Esophagus squamous epithelium (tissue), 5 donors: Measurements from ENCODE around the gene TUBB2B. TPM values are rescaled to one million over a fixed set of nuclear protein-coding genes. Genes with fewer than 3 reads are reported as not detected.
"Not testable (repeated sequence)": the region's sequence is repeated elsewhere in the genome, so short reads cannot be mapped to it uniquely, and the experiment has no call there.

Source experiments
- DNase-seq: peaks from one replicate; lab custom pipeline; 2025; lab: John Stamatoyannopoulos, UW
- H3K27ac ChIP-seq, 4 donors: fragments of 200-600 bp; sonication (generic); one replicate each; pipeline ENCODE4 v1.5.1; 2016 to 2019; ENCODE audit warnings: mild to moderate bottlenecking in 1 of 4
- H3K27me3 ChIP-seq, 4 donors: fragments of 200-600 bp; sonication (generic); 1 replicate in 3 of 4; 2 replicates in 1 of 4; pipeline versions ENCODE4 v1.5.1 to v1.6.0; 2017 to 2021; ENCODE audit warnings: antibody characterized with exemption in 1 of 4
- H3K36me3 ChIP-seq, 3 donors: fragments of 200-600 bp; sonication (generic); one replicate each; pipeline ENCODE4 v1.5.1; 2016 to 2019
- H3K4me1 ChIP-seq, 3 donors: fragments of 200-600 bp; sonication (generic); one replicate each; pipeline ENCODE4 v1.5.1; 2017 to 2019
- H3K4me3 ChIP-seq, 4 donors: fragments of 200-600 bp; sonication (generic); 1 replicate in 3 of 4; 2 replicates in 1 of 4; pipeline ENCODE4 v1.5.1; 2016 to 2019; ENCODE audit warnings: mild to moderate bottlenecking in 2 of 4, moderate library complexity in 1 of 4
- H3K9me3 ChIP-seq, 3 donors: fragments of 200-600 bp; sonication (generic); one replicate each; pipeline ENCODE4 v1.5.1; 2016 to 2019
- CTCF ChIP-seq, 6 experiments: fragments of 450-650 bp in 4 of 6; fragments of 200-600 bp in 2 of 6; sonication (generic) in 2 of 6; IDR thresholded peaks; one replicate each; pipeline ENCODE4 v1.5.1; 2016 to 2019; ENCODE audit warnings: antibody characterized with exemption in 6 of 6, mild to moderate bottlenecking in 4 of 6, moderate library complexity in 4 of 6
- POLR2A ChIP-seq, 4 donors: fragments of 450-650 bp; IDR thresholded peaks; one replicate each; pipeline ENCODE4 v1.6.1; 2017; ENCODE audit warnings: antibody characterized with exemption in 4 of 4, mild to moderate bottlenecking in 4 of 4, moderate library complexity in 3 of 4
- WGBS, 2 donors: methylation state at CpG; one replicate each; pipeline ENCODE4 v1.1.5; 2018; 5-methylcytosine and 5-hydroxymethylcytosine counted together
- intact Hi-C: fragments of 100-400 bp; cut with DNase I; formaldehyde crosslinking; loops from one replicate; pipeline ENCODE4 v1.15.0; 2022
- total RNA-seq, 4 donors: library from RNA; depleted of rRNA; stranded (reverse); fragments of >200 nt; gene quantifications; one replicate each; pipeline ENCODE4 v1.1.0, GENCODE V29; 2016
- donor health status: DM: yes; HTN: yes; CAD: no.

Gene TUBB2B
- total RNA-seq, 4 donors from 2014 or later, result 1.6 to 5.0 (median 3.2) TPM

GRCh38 chr6:3193102-3193849 lies 34.2 kb downstream of the TUBB2B start:
- no peaks in the 10 kb centered on the region for H3K27me3 ChIP-seq
- 74 to 89% methylated on average over 10 to 23 of the region's 23 CpGs for WGBS, 2 donors
- peaks cover 0 to 6% (median 0%) of the 10 kb centered on the region in 3 donors for H3K4me1 ChIP-seq
- intact Hi-C loops, result no loop called here
- no peak for DNase-seq
- no peaks in the 10 kb centered on the region for H3K9me3 ChIP-seq
- TF ChIP-seq POLR2A (IDR thresholded peaks at IDR 0.05) (no peak), CTCF (IDR thresholded peaks at IDR 0.05) (no peak)
- no peaks in the 10 kb centered on the region for H3K36me3 ChIP-seq
- H3K27ac ChIP-seq, result no peak overlapping the region
- H3K4me3 ChIP-seq, result no peak overlapping the region

DNA sequence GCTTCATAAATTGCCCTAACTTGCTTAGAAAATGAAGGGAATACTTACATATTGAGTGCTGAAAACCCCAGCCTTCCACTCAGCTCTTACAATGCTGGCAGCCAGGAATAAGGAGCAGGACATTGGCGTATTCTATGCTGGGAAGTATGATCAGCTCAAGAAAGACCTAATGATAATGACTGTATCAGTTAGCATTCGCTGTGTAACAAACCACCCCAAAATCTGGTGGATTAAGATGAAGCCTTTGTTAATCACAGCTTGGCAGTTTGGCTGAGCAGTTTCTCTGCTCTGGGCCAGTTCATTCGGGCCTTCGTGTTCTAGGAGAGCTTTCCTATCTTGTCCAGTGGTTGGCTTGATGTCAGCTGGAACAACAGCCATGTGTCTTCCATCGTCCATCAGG lies 36.7 kb downstream of the TUBB2B start:
- no peak overlapping the region for H3K4me3 ChIP-seq
- no peak overlapping the region for H3K27ac ChIP-seq
- no peaks in the 10 kb centered on the region for H3K27me3 ChIP-seq
- intact Hi-C loops, result no loop called here
- H3K36me3 ChIP-seq, result no peaks in the 10 kb centered on the region
- peaks cover 0 to 6% (median 0%) of the 10 kb centered on the region in 3 donors for H3K4me1 ChIP-seq
- no peaks in the 10 kb centered on the region for H3K9me3 ChIP-seq
- TF ChIP-seq POLR2A (IDR thresholded peaks at IDR 0.05) (no peak), CTCF (IDR thresholded peaks at IDR 0.05) (no peak)
- DNase-seq, result no peak
- WGBS, 2 donors, result 88 to 91% methylated on average over 4 to 5 of the region's 5 CpGs

DNA sequence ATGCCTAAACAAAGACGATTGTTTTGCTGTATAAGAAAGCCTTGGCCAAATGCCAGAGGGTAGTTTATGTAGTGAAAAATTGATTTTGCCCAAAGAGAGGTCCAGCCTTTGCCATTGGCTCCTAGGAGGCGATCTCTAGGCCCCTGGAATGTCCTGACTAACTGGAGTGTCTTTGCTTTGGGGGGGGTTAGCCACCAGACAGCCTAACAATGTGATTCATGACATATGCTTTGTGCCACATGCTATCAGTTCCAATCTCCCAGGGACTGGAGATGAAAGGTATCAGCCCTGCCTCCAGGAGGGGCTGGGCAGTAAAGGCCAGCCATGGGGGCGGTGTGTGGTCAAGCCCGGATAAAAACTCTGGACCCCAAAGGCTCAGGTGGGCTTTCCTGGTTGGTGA lies 37.4 kb downstream of the TUBB2B start:
- 64 to 87% methylated on average over 2 to 4 of the region's 4 CpGs for WGBS, 2 donors
- Histone ChIP-seq H3K4me1 (peaks cover 0 to 6% (median 0%) of the 10 kb centered on the region in 3 donors), H3K27ac (no peak overlapping the region), H3K36me3 (no peaks in the 10 kb centered on the region), H3K4me3 (no peak overlapping the region), H3K9me3 (no peaks in the 10 kb centered on the region), H3K27me3 (no peaks in the 10 kb centered on the region)
- TF ChIP-seq POLR2A (IDR thresholded peaks at IDR 0.05) (no peak), CTCF (IDR thresholded peaks at IDR 0.05) (no peak)
- DNase-seq, result no peak
- intact Hi-C loops, result no loop called here

DNA sequence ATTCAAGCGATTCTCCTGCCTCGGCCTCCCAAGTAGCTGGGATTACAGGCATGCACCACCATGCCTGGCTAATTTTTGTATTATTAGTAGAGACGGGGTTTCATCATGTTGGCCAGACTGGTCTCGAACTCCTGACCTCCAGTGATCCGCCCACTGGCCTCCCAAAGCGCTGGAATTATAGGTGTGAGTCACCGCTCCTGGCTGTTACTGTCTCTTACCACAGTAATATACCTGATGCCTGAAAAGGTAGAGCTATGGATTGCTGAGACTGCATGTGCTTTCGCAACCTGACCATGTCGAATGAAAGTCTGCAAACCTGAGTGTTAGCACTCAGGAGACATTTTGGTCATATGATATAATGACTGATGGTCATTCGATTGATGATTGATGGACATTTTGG lies 38.3 kb downstream of the TUBB2B start:
- H3K4me1 ChIP-seq, H3K9me3 ChIP-seq, H3K27me3 ChIP-seq, H3K4me3 ChIP-seq, DNase-seq, H3K36me3 ChIP-seq, H3K27ac ChIP-seq, intact Hi-C loops: not testable (repeated sequence)
- 77 to 87% methylated on average over 3 to 10 of the region's 10 CpGs for WGBS, 2 donors

- H3K4me3 ChIP-seq, result no peak overlapping the region
- WGBS, 2 donors, result 82 to 91% methylated on average over 6 to 7 of the region's 7 CpGs
- TF ChIP-seq POLR2A (IDR thresholded peaks at IDR 0.05), result no peak
- no peak for TF ChIP-seq CTCF (IDR thresholded peaks at IDR 0.05)
- no peaks in the 10 kb centered on the region for H3K4me1 ChIP-seq
- no peaks in the 10 kb centered on the region for H3K27me3 ChIP-seq
- H3K9me3 ChIP-seq, result no peaks in the 10 kb centered on the region
- no peak for DNase-seq
- H3K27ac ChIP-seq, result no peak overlapping the region
- no peaks in the 10 kb centered on the region for H3K36me3 ChIP-seq
- intact Hi-C loops, result no loop called here
Observed at GRCh38 chr6:3188262-3188661, 39.2 kb downstream of the TUBB2B start.
